HepG2 (cell line): ENCODE results near the gene GPSM1. TPM values are rescaled to one million over a fixed set of nuclear protein-coding genes. Genes with fewer than 3 reads are reported as not detected.

Experiments used
- EEA1 ChIP-seq: sonication (generic); formaldehyde crosslinking; IDR thresholded peaks from 2 replicates; pipeline ENCODE4 v1.5.1; 2020; ENCODE audit warnings: mild to moderate bottlenecking, missing genetic modification reagents, borderline replicate concordance
- GATAD1 ChIP-seq: IDR thresholded peaks from 2 replicates; pipeline ENCODE4 v1.6.1; 2016; ENCODE audit warnings: missing genetic modification reagents, missing compliant biosample characterization
- HOXD1 ChIP-seq: sonication (generic); formaldehyde crosslinking; IDR thresholded peaks from 2 replicates; pipeline ENCODE4 v1.5.0; 2020; ENCODE audit warnings: missing genetic modification reagents
- ISL2 ChIP-seq: sonication (generic); formaldehyde crosslinking; IDR thresholded peaks from 2 replicates; pipeline ENCODE4 v1.5.0; 2020; ENCODE audit warnings: missing genetic modification reagents
- JARID2 ChIP-seq: sonication (generic); formaldehyde crosslinking; IDR thresholded peaks from 2 replicates; pipeline ENCODE4 v1.8.1; 2023; ENCODE audit warnings: missing genetic modification reagents, inconsistent platforms; ENCODE audit not compliant: insufficient replicate concordance
- MAF1 ChIP-seq: sonication (generic); formaldehyde crosslinking; IDR thresholded peaks from 2 replicates; pipeline ENCODE4 v1.5.0; 2020; ENCODE audit warnings: missing genetic modification reagents, borderline replicate concordance
- NFKBIZ ChIP-seq: IDR thresholded peaks from 2 replicates; pipeline ENCODE4 v1.6.1; 2018; ENCODE audit warnings: missing genetic modification reagents, missing compliant biosample characterization
- NFRKB ChIP-seq: fragments of 450-650 bp; IDR thresholded peaks from 2 replicates; pipeline ENCODE4 v1.6.1; 2017
- REL ChIP-seq: sonication (generic); formaldehyde crosslinking; conservative IDR thresholded peaks from 2 replicates; pipeline ENCODE4 v1.8.0; 2022; ENCODE audit warnings: mild to moderate bottlenecking, missing genetic modification reagents, moderate library complexity
- SAP130 ChIP-seq: IDR thresholded peaks from 2 replicates; pipeline ENCODE4 v1.6.1; 2016; ENCODE audit warnings: low read depth
- SIN3A ChIP-seq: IDR thresholded peaks from 2 replicates; pipeline ENCODE4 v1.6.1; 2011; ENCODE audit warnings: low read depth, mild to moderate bottlenecking, control low read depth, low read length, borderline replicate concordance
- SNAPC5 ChIP-seq: sonication (generic); formaldehyde crosslinking; IDR thresholded peaks from 2 replicates; pipeline ENCODE4 v1.8.1; 2023; ENCODE audit warnings: mild to moderate bottlenecking, missing genetic modification reagents, borderline replicate concordance
- STAG1 ChIP-seq: sonication (generic); formaldehyde crosslinking; IDR thresholded peaks from 2 replicates; pipeline ENCODE4 v1.4.0; 2020; ENCODE audit warnings: missing genetic modification reagents
- TBX2 ChIP-seq: sonication (generic); formaldehyde crosslinking; IDR thresholded peaks from 2 replicates; pipeline ENCODE4 v1.5.0; 2020; ENCODE audit warnings: missing genetic modification reagents, mild to moderate bottlenecking, borderline replicate concordance
- TRIM24 ChIP-seq: sonication (generic); formaldehyde crosslinking; IDR thresholded peaks from 2 replicates; pipeline ENCODE4 v1.8.0; 2022; ENCODE audit warnings: mild to moderate bottlenecking, missing genetic modification reagents
- ZNF18 ChIP-seq: sonication (generic); formaldehyde crosslinking; IDR thresholded peaks from 2 replicates; pipeline ENCODE4 v1.8.0; 2022; ENCODE audit warnings: mild to moderate bottlenecking, missing genetic modification reagents; ENCODE audit not compliant: insufficient replicate concordance
- ZNF230 ChIP-seq: sonication (generic); formaldehyde crosslinking; IDR thresholded peaks from 2 replicates; pipeline ENCODE4 v1.4.0; 2020; ENCODE audit warnings: mild to moderate bottlenecking, missing genetic modification reagents
- ZNF44 ChIP-seq: sonication (generic); formaldehyde crosslinking; IDR thresholded peaks from 2 replicates; pipeline ENCODE4 v1.5.1; 2020; ENCODE audit warnings: mild to moderate bottlenecking, missing genetic modification reagents
- ZNF720 ChIP-seq: sonication (generic); formaldehyde crosslinking; IDR thresholded peaks from 2 replicates; pipeline ENCODE4 v1.4.0; 2020; ENCODE audit warnings: missing genetic modification reagents
- ZSCAN12 ChIP-seq: sonication (generic); formaldehyde crosslinking; IDR thresholded peaks from 2 replicates; pipeline ENCODE4 v1.9.0; 2021; ENCODE audit warnings: mild to moderate bottlenecking, missing genetic modification reagents
- polyA plus RNA-seq, 8 experiments: library from polyadenylated mRNA; depleted of rRNA in 3 of 8; stranded (reverse) in 7 of 8; unstranded in 1 of 8; fragments of >200 nt; fragmentation: Illumina TruSeq in 4 of 8; extraction: Trizol in 4 of 8; gene quantifications; 2 replicates each; pipeline versions ENCODE4 v1.2.1 to v1.2.3, GENCODE V29; 2011 to 2016; ENCODE audit warnings: low read depth in 4 of 8, missing spikeins in 1 of 8, mixed read lengths in 1 of 8; ENCODE audit not compliant: insufficient read depth in 1 of 8
- total RNA-seq, 5 experiments: library from RNA; depleted of rRNA; stranded (reverse); fragments of >200 nt; fragmentation: Illumina TruSeq; extraction: Trizol; gene quantifications; 2 replicates each; pipeline ENCODE4 v1.2.3, GENCODE V29; 2016; ENCODE audit warnings: low read depth in 1 of 5
- TF ChIP-seq, protein P1 (sequence below): sonication (generic); formaldehyde crosslinking; IDR thresholded peaks from 2 replicates; pipeline ENCODE4 v1.5.0; 2020; ENCODE audit warnings: mild to moderate bottlenecking, missing genetic modification reagents
- TF ChIP-seq, protein P2 (sequence below): sonication (generic); formaldehyde crosslinking; IDR thresholded peaks from 2 replicates; pipeline ENCODE4 v1.8.1; 2023; ENCODE audit warnings: missing genetic modification reagents, inconsistent platforms, borderline replicate concordance
- TF ChIP-seq, protein P3 (sequence below), 2 experiments: sonication (generic) in 1 of 2; formaldehyde crosslinking in 1 of 2; IDR thresholded peaks; 2 replicates each; pipeline versions ENCODE4 v1.4.0 to v1.6.1; 2018 to 2020; ENCODE audit warnings: missing genetic modification reagents in 2 of 2, borderline replicate concordance in 1 of 2, low read depth in 1 of 2, mild to moderate bottlenecking in 1 of 2, missing biosample characterization in 1 of 2

The GPSM1 gene
- total and polyA plus RNA-seq, 2 of the 13 experiments (the other 11 are each of a cell fraction or from before 2014, with no cell fraction given): 1.0 to 2.4 TPM

DNA sequence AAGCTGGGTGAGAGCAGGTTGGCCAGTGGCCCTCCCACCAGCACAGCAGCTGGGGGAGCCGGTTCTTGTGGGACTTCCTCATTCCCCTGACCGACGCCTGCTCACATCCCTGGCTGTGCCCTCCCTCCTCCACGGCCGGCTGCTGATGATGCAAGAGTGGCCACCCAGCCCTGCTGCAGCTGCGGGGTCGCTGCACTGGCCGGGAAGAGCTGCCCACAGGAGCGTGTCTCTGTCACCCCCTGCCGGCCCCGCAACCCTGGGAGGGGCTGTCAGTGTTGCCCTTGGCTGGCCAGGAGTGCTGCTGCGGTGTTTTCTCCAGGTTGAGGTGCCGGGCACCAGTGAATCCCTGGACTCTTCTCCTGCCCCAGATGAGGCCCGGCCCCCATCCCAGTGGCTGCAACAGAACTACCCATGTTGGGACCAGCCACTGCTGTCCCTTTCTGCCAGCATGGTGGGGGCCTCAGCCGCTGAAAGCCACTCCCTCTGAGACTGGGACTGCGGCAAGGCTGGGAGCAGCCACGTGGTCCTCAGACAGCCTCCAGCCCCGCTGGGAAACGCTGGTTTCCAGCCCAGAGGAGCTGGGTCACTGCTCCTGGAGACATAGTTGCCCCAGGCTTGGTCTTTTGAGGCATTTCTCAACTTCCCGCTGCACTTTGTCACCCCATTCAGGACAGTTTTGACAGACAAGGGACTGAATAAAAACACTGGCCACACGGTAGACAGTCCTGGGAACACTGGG, 45.4 kb downstream of the GPSM1 start (continued):
- TF ChIP-seq SNAPC5 (CRISPR knock-in tag) (no peak), STAG1 (CRISPR knock-in tag) (peak; percentile 85), REL (no peak), ZSCAN12 (no peak), HOXD1 (CRISPR knock-in tag) (peak; percentile 78; the same call in 1 of the 2 replicates), SIN3A (0 out of 2 replicates have a peak, but pooled peaks have one; percentile 58), JARID2 (CRISPR knock-in tag) (peak; percentile 40), TBX2 (CRISPR knock-in tag) (no peak; the same call in 1 of the 2 replicates), NFRKB (no peak), ZNF18 (CRISPR knock-in tag) (peak; percentile 60), SAP130 (CRISPR knock-in tag) (peak; percentile 92), ZNF230 (CRISPR knock-in tag) (peak; percentile 44; the same call in 1 of the 2 replicates), MAF1 (peak; percentile 79; the same call in 1 of the 2 replicates), TRIM24 (no peak), ZNF44 (CRISPR knock-in tag) (no peak), GATAD1 (peak; percentile 58), ZNF720 (CRISPR knock-in tag) (no peak), EEA1 (CRISPR knock-in tag) (no peak), ISL2 (CRISPR knock-in tag) (peak; percentile 45; the same call in 1 of the 2 replicates), NFKBIZ (CRISPR knock-in tag) (no peak)
- TF ChIP-seq, protein P1, sequence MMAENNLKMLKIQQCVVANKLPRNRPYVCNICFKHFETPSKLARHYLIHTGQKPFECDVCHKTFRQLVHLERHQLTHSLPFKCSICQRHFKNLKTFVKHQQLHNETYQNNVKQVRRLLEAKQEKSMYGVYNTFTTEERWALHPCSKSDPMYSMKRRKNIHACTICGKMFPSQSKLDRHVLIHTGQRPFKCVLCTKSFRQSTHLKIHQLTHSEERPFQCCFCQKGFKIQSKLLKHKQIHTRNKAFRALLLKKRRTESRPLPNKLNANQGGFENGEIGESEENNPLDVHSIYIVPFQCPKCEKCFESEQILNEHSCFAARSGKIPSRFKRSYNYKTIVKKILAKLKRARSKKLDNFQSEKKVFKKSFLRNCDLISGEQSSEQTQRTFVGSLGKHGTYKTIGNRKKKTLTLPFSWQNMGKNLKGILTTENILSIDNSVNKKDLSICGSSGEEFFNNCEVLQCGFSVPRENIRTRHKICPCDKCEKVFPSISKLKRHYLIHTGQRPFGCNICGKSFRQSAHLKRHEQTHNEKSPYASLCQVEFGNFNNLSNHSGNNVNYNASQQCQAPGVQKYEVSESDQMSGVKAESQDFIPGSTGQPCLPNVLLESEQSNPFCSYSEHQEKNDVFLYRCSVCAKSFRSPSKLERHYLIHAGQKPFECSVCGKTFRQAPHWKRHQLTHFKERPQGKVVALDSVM (CRISPR knock-in tag): 0 out of 2 replicates have a peak, but pooled peaks have one; percentile 9
- TF ChIP-seq, protein P2, sequence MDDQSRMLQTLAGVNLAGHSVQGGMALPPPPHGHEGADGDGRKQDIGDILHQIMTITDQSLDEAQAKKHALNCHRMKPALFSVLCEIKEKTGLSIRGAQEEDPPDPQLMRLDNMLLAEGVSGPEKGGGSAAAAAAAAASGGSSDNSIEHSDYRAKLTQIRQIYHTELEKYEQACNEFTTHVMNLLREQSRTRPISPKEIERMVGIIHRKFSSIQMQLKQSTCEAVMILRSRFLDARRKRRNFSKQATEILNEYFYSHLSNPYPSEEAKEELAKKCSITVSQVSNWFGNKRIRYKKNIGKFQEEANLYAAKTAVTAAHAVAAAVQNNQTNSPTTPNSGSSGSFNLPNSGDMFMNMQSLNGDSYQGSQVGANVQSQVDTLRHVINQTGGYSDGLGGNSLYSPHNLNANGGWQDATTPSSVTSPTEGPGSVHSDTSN (CRISPR knock-in tag): no peak
- TF ChIP-seq, protein P3, sequence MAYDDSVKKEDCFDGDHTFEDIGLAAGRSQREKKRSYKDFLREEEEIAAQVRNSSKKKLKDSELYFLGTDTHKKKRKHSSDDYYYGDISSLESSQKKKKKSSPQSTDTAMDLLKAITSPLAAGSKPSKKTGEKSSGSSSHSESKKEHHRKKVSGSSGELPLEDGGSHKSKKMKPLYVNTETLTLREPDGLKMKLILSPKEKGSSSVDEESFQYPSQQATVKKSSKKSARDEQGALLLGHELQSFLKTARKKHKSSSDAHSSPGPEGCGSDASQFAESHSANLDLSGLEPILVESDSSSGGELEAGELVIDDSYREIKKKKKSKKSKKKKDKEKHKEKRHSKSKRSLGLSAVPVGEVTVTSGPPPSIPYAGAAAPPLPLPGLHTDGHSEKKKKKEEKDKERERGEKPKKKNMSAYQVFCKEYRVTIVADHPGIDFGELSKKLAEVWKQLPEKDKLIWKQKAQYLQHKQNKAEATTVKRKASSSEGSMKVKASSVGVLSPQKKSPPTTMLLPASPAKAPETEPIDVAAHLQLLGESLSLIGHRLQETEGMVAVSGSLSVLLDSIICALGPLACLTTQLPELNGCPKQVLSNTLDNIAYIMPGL (CRISPR knock-in tag; IDR thresholded peaks at IDR 0.05; ENCODE audit: borderline replicate concordance in 1 of 2, low read depth in 1 of 2): peak; percentile 76 to 79; a peak in 2 of 4 replicates
